GM21423 (cell line): ENCODE data around the gene CAMKMT.

Source experiments
- ATAC-seq: cut with Tn5 transposase; IDR thresholded peaks from one replicate; pipeline ENCODE4 v1.9.1; 2021; ENCODE audit warnings: mild to moderate bottlenecking, moderate library complexity; ENCODE audit not compliant: unreplicated experiment

The CAMKMT gene

DNA sequence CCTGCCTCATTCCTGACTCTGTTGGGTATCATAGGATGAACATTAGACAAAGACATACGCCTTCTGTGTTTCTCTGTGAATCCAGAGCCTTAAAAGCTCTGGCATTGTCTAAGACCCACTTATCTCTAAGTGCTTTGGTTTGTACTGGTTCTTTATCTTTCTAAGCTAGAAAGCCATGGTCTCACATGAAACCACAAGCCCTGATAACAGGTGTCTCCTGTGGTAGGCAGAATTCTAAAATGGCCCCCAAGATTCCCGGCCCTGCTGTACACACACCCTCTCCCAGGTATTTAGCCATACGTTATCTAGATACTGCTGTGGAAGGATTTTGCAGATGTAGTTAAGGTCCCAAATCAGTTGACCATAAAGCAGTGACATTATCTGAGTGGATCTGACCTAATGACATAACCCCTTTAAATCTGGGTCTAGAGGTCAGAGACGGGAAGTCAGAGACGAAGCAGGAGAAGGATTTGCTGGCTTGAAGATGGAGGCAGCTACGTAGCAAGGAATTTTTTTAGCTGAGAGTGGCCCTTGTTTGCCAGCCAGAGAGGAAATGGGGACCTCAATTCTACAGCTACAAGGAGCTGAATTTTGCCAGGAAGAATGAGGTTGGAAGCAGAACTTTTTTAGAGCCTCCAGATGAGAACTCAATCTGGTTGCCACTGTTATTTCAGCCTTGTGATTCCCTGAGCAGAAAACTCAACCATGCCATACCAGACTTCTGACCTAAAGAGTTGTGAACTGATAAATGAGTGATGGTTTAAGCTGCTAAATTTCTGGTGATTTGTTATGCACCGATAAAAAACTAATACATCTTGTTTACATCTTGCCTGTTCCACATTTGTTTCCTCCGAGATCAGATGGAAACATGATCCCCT lies 186.7 kb downstream of the CAMKMT start:
- ATAC-seq = no peak

DNA sequence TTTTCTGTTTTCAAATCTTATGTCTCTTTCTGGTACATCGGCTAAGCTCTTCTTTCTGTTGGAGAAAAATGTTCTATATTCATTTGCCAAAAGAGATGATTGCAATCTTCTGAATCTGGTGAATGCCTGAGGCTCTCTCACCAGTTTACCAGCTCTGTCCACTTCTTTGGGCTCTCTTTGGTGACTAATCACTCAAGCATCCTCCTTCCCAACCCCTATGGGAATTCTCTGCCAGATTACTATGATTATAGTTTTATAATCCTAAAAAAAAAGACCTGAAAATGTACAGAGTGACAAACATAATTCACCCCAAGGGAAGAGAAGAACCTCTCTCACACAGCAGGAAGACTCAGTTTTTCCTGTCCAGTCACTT lies 187.3 kb downstream of the CAMKMT start:
- ATAC-seq = no peak

DNA sequence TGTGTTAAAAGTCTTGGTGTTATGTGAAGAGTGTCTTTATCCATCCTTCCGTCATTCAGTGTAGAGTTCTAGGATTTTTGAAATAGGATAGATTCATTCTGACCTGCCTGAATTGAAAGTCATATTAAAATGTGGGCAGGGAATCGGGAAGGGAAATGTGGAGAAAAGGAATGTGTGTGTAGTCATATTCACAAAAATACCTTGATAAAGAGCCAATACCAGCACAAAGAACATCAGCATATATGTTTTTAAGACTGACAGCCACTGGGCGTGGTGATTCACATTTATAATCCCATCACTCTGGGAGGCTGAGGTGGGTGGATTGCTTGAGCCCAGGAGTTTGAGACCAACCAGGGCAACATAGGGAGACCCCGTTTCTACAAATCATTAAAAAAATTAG lies 188.1 kb downstream of the CAMKMT start:
- ATAC-seq = no peak

DNA sequence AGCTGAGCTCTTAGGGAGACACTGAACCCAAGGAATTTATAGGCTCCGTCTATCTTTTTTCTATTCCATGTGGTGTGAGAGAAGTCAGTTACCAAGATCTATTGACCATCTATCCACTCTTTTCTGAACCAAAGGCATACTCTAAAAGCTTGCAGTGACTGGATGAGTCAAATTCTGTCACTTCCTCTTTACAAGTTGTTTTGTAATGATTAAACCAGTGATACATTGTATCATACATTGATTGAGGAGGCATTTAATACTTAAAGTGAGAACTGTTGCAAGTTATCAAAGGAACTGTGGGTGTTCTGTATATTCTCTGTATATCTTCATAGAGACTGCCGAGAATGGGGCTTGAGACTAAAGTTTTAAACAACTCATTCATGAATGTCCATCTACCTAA lies 188.8 kb downstream of the CAMKMT start:
- no peak for ATAC-seq

DNA sequence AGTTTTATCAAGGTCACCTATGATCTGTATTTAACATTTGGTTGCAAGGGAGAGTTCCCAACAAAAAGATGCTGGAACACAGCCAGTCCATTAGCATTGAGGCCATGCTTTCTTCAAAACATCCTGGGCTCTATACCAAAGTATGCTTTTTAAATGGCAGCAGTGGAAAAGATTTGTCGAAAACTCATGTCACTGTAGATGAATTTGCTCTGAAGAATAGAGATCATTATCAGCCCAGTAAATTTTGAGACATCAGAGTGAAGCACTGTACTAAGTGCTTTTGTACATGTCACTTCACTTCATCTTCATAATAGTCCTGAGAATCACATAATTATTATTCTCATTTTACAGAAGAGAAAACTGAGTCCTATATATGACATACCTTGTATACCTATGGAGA lies 189.8 kb downstream of the CAMKMT start:
- ATAC-seq = no peak

DNA sequence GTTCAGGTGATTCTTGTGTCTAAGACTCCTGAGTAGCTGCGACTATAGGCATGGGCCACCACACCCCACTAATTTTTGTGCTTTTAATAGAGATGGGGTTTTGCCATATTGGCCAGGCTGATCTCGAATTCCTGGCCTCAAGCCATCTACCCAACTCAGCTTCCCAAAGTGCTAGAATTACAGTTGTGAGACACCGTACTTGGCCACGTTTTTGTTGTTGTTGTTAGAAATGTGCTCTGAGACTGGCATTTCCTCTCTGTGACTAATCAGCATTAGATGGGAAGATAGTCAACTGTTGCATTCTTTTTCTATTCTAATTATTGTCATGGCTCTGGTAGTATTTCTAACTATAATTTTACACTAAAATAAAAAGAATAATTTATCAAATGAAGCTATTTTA lies 191.7 kb downstream of the CAMKMT start:
- ATAC-seq = no peak

DNA sequence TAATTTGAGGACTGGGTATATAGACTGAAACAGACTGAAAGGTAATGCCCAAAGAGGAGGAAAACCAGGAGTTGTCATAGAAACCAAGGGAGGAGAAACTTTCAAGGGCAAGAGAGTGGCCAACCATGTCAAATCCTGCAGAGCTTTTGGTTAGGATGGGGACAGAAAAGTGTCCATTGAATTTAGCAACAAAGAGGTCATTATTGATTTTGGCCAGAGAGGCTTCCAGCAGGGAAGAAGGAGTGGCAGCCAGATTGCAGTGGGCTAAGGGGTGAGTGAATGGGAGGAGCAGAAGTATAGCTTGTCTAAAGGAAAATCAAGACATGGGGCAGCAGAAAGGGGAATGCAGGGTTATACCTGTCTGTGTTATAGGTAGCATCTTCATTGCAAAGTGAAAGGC lies 194.0 kb downstream of the CAMKMT start:
- no peak for ATAC-seq

DNA sequence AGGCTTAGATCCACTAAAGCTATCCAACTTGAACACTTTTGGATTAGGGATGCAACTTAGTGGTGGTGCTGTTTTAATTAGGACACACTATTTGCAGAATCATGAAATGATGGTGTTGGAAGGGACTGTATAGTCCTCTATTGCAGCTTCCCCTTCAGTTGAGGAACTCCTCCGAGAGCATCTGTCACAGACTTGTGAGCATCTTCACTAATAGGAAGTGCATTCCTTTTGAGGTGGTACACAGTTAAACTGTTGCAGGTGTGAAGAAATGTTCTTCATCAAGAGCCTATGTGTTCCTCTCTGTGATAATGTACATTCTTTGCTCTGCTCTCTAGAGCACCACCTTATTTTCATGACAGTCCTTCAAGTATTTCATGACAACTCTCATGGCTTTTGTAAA lies 197.4 kb downstream of the CAMKMT start:
- ATAC-seq = no peak

DNA sequence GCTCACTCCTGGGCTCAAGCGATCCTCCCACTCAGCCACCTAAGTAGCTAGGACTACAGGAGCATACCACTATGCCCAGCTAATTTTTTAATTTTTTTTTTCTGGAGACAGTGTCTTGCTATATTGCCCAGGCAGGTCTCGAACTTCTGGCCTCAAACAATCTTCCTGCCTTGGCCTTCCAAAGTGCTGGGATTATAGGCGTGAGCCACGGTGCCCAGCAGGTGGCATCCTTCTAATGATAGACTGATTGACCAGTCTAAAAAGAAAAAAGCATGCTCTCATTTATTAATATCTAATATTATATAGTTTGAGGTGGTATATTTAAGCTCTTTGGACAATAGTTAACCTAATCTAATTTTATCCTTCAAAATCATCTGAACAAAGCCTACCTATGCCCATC lies 198.6 kb downstream of the CAMKMT start:
- ATAC-seq = no peak

DNA sequence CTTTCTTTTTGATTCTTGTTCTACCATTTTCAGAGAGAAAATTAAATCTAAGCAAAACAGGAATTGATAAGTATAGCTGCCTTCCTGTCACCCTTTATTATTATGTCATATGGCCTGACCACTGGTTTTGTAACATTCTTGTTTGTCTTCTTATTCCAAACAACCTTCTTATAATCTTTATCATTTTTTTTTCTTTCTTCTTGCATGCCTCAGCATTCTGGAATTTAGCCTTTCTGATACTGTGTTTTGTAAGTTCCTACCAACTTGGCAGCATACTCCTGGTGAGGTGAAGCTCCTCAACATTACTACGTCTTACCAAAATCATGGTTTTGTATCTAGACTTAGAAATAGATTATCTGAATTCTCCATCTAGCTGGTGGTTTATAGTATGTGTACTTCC lies 199.2 kb downstream of the CAMKMT start:
- ATAC-seq = no peak

DNA sequence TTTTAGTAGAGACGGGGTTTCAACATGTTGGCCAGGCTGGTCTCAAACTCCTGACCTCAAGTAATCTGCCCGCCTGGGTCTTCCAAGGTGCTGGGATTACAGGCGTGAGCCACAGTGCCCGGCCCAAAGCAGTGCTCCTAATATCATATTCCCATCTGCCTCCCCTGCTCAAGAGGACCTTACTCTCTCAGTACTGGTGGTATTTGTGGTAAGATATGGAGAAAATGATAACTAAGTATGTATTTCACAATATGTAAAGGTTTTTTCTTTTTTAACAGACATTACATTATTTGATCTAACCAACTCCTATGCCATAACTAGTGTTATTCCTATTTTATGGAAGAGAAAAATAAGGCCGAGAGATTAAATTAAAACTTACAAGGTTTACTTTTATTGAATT lies 201.0 kb downstream of the CAMKMT start:
- ATAC-seq = no peak

DNA sequence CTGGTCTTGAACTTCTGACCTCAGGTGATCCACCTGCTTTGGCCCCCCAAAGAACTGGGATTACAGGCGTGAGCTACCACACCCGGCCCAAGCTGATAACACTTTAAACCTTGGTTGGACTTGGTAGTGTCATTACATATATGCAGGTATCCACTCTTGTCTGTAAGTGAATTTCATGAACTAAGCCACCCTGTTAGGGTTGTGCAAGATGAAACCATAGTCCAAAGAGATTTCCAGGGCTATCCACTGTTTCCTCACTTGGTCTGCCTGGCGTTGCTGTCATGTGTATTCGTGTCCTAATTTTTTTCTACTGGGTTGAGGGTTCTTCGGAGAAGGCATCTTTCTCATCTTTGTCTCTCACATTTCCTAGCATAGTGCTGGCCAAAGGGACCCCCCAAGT lies 203.0 kb downstream of the CAMKMT start:
- no peak for ATAC-seq

DNA sequence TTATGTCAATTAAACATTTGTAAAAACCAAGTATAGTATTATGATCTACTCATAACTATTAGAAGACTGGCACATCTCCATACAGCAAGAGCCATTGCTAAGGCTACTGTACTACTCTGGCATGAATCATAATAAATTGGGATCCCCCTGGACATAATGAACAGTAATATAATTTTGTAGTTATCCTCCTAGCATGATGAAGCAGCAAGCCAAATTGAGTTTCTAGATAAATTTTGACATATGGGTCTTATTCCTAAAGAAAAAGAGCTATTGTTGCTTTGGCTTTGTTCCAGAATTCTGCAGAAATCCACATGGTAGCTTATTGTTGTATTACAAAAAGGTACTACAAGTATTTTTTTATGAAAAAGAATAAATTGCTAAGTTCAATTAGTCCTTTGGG lies 204.3 kb downstream of the CAMKMT start:
- no peak for ATAC-seq

DNA sequence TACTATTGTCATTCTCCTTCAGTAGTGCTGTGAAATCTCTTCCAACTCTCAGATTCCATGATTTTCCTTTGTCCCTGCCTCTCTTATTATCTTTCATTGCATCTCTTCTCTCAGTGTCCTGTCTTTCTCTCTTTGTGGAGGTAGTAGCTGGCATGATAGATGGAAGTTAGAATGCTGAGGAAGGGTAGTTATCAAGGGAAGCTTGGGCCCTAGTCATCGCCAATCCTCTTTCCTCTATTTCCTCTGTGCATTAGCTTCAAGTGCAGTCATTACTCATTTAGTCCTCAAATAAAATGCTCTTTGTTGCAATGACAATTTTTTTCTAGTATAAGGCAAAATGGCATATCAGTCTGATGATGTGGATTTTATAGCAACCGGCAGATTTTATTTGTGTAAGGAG lies 207.7 kb downstream of the CAMKMT start:
- ATAC-seq = no peak

DNA sequence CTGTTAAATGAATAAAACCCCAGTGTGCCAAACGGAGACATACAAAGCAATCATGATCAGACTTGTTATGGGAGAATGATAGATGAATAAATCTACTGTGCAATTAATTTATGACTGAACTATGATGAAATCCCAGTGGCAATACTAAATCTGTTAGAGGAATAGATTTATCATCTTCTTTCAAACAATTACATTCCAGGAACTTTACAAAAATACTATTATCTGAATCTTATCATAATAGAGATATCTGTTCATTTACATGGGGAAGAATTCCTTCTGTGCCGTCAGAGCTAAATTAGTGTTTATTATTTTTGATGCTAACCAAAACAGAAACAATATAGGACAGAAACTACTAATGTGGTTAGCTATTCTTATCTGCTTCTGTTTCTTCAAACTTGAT lies 208.5 kb downstream of the CAMKMT start:
- no peak for ATAC-seq

DNA sequence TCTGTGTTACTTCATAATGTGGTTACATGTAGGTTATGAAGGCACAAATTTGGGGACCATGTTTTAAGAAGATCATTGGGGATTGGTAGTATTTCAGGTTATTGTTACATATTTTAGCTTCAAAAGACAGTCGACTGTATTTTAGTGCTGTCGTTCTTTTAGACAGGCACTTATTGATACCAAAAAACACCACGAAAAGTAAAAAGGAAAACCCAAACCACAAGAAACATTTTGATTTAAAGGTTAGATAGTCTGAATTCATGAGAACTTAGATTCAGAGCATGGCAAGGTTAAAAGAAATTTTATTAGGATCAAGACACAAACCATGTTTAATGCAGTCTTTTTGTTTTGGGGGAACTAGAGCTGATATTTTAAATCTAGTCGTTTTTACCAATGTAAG lies 209.0 kb downstream of the CAMKMT start:
- ATAC-seq = no peak

DNA sequence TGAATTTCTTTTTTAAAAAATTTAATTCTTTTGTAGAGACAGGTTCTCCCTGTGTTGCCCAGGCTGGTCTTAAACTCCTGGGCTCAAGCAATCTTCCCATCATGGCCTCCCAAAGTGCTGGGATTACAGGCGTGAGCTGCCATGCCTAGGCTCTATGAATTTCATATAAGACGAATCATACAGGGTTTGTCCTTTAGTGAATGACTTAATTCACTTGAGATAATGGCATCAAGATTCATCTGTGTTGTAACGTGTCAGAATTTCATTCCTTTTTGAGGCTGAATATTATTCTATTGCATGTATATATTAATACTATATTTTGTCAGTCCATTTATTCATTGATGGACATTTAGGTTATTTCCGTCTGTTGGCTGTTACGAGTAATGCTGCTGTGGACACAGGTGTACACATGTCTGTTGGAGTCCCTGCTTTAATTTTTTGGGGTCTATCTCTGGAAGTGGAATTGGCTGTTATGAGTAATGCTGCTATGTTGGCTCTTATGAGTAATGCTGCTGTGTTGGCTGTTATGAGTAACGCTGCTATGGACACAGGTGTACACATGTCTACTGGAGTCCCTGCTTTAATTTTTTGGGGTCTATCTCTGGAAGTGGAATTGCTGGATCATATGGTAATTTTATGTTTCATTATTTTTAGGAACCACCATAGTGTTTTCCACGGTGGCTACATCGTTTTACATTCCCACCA lies 210.6 kb downstream of the CAMKMT start:
- no peak for ATAC-seq

DNA sequence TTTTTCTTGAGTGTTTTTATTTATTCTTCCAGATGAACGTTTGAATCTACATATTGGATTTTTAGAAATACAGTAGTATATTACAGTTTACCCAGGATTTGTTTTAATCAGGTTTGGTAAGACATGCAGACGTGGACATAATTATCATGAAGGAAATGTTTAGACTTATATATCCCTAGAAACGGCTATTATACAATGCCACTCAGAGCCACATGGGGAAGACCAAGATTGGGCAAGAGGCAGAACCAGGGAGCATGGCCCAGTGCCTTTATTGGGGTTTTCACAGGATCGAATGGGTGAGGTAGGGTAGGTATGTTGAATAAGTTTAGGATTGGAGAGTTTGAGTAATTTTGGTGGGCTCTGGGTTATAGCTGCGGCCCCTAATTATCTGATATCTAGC lies 212.2 kb downstream of the CAMKMT start:
- ATAC-seq = no peak

DNA sequence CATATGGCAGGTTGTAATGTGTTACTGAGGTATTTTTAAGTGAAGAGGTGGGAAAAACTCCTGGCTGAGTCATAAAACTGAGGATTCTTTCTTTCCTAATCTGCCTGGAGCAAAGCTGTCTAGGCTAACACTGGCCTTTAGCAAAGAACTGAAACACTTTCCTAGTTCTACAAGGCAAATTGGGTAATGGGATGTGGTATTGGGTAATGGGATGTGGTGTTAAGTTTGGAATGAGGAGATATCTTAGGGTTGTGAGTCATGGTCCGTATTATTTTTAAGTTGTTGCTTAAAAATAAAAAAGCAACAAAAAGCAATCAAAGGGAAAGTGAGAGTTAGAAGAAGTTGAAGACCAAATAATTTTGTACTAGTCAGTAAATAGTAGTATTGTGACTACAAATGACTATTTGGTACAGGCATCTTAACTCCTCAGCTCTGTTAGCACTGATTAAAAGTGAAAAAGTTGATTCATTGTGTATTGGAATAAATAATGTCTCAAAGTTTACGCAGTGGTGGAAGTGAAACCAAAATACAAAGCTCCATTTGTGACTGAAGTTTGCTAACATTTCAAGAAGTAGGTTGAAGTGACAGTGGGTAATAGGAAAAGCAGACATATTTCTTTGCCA lies 216.8 kb downstream of the CAMKMT start:
- peak; percentile 71 for ATAC-seq

DNA sequence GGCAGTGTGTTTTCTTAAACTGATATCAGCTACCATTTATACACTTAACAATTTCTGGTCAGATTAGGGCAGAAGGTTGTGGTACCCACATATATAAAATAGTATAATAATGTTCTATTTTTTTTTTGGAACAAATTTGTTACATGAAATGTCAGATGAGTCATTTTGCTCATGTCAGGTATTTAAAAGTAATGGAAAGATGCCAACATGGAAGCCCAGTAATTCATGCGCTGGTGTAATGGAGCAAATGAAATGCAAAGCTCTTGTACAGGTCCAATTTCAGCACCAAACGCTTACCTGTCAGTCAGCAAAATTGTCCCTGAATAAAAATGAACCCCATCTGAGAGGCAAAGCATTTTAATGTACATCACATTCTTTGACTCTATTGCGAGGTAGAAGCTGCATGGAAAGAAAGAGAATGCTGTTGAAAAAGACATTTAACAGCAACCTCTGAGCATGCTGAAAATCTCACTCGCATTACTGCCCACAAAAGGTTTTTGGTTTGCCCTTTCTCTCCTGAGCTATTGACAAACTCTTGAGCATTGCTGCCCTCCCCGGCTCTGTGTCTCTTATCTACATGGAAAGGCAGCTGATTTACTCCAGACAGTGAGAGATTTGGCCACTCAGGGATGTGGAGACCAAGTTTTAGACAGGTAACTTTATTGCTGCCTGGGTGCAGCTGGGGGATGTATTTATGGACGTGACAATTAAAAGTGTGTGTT lies 217.5 kb downstream of the CAMKMT start:
- no peak for ATAC-seq

DNA sequence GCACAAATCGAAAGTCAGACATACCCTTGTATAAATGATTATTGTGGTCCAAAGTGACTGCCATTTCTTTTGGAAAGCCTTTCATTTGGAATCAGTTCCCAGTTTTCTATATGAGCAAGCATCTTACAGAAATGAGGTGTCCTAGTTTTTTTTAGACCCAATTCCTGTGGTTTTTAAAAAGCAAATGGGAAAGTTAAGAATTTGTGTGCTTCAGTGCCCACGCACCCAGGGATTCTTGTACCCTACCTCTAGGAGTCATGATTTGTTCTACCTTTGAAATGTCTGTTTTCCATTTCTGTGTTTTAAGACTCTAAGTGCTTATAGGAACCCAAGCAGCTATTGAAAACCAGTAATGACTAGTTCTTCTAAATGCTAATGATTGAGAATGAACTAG lies 218.1 kb downstream of the CAMKMT start:
- ATAC-seq = no peak
